SU-DHL-6 (cell line): Measurements from ENCODE around the gene HSPA12A.

Experiments used
- H2AFZ ChIP-seq: fragments of 200-600 bp; sonication (generic); 2 replicates; pipeline ENCODE4 v1.6.1; 2014; ENCODE audit warnings: low read depth, mild to moderate bottlenecking, moderate library complexity, mixed read lengths, antibody characterized with exemption, low read length; ENCODE audit not compliant: severe bottlenecking
- H3F3A ChIP-seq: fragments of 200-600 bp; shearing (Covaris generic); 2 replicates; pipeline ENCODE4 v1.6.0; 2016; ENCODE audit warnings: antibody characterized with exemption, mild to moderate bottlenecking; ENCODE audit not compliant: insufficient read depth
- H3K27ac ChIP-seq: fragments of 200-600 bp; sonication (generic); 2 replicates; pipeline ENCODE4 v1.5.1; 2016; ENCODE audit warnings: low read depth, mild to moderate bottlenecking, low read length, moderate library complexity, mixed read lengths
- H3K27me3 ChIP-seq: fragments of 200-600 bp; sonication (generic), shearing (Covaris generic); 2 replicates; pipeline ENCODE4 v1.6.0; 2014; ENCODE audit warnings: mild to moderate bottlenecking, low read length
- H3K36me3 ChIP-seq: fragments of 200-600 bp; sonication (generic); 2 replicates; pipeline ENCODE4 v1.6.1; 2014; ENCODE audit warnings: mild to moderate bottlenecking, low read length, mixed read lengths
- H3K4me2 ChIP-seq: fragments of 300-600, 200-600 bp; shearing (Covaris generic), sonication (generic); 2 replicates; pipeline ENCODE4 v1.6.0; 2014; ENCODE audit warnings: low read length, low read depth, mild to moderate bottlenecking; ENCODE audit not compliant: poor library complexity, severe bottlenecking
- H3K4me3 ChIP-seq: fragments of 200-600 bp; sonication (generic); 2 replicates; pipeline ENCODE4 v1.5.1; 2014; ENCODE audit warnings: antibody characterized with exemption, low read length, mild to moderate bottlenecking, mixed read lengths; ENCODE audit not compliant: insufficient read depth, poor library complexity, severe bottlenecking
- H3K79me2 ChIP-seq: fragments of 200-600 bp; sonication (generic); 2 replicates; pipeline ENCODE4 v1.6.1; 2014; ENCODE audit warnings: mild to moderate bottlenecking, low read length, moderate library complexity; ENCODE audit not compliant: insufficient read depth
- H3K9ac ChIP-seq: fragments of 200-600 bp; sonication (generic); 2 replicates; pipeline ENCODE4 v1.7.0; 2014; ENCODE audit warnings: mild to moderate bottlenecking, low read length
- H3K9me2 ChIP-seq: fragments of 200-600 bp; sonication (generic); replicated peaks from 2 replicates; pipeline ENCODE4 v1.6.1; 2014; ENCODE audit warnings: low read length; ENCODE audit not compliant: insufficient read depth
- H3K9me3 ChIP-seq: fragments of 200-600 bp; sonication (generic); 2 replicates; pipeline ENCODE4 v1.6.1; 2014; ENCODE audit warnings: low read length, mixed read lengths; ENCODE audit not compliant: insufficient read depth
- H4K20me1 ChIP-seq: fragments of 200-600 bp; sonication (generic); 2 replicates; pipeline ENCODE4 v1.6.1; 2014; ENCODE audit warnings: low read depth, mild to moderate bottlenecking, antibody characterized with exemption, low read length, moderate library complexity, mixed read lengths
- EZH2phosphoT487 ChIP-seq: fragments of 200-600 bp; sonication (generic), shearing (Covaris generic); conservative IDR thresholded peaks from 2 replicates; pipeline ENCODE4 v1.6.1; 2018; ENCODE audit warnings: mild to moderate bottlenecking, antibody characterized with exemption, low read length, moderate library complexity, mixed read lengths
- TF ChIP-seq, protein P1 (sequence below): fragments of 200-600 bp; sonication (generic); IDR thresholded peaks from one replicate; pipeline ENCODE4 v1.5.1; 2017; ENCODE audit warnings: antibody characterized with exemption, mild to moderate bottlenecking, low read length, moderate library complexity; ENCODE audit not compliant: insufficient read depth, poor library complexity, severe bottlenecking

HSPA12A gene

DNA sequence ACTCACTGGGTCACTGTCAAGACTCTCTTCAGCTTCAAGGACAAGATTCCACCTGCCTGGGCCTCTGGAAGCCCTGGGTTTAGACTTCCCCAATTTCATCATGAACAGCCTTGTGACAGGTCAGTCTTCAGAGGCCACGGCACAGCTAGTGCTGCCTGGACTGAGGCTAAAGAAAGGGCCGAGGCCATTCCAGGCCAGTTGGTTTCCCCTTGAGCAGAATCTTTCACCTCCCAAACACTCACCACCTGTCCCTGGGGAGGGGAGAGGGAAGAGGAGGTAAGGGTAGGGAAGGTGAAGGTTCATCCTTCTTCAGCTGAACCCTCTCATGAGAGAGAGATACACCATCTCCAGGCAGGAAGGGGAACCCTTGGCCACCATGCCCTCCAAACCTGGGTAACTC, 24.3 kb downstream of the HSPA12A start:
- no peak overlapping the region for H2AFZ ChIP-seq
- no peak overlapping the region for H3K4me3 ChIP-seq
- H3K9me2 ChIP-seq = no peaks in the 10 kb centered on the region
- H3K27me3 ChIP-seq = no peaks in the 10 kb centered on the region
- no peak overlapping the region for H3K4me2 ChIP-seq
- no peaks in the 10 kb centered on the region for H3K36me3 ChIP-seq
- H4K20me1 ChIP-seq = no peaks in the 10 kb centered on the region
- no peaks in the 10 kb centered on the region for H3K9me3 ChIP-seq
- no peaks in the 10 kb centered on the region for H3F3A ChIP-seq
- H3K79me2 ChIP-seq = no peaks in the 10 kb centered on the region
- TF ChIP-seq, protein P1, sequence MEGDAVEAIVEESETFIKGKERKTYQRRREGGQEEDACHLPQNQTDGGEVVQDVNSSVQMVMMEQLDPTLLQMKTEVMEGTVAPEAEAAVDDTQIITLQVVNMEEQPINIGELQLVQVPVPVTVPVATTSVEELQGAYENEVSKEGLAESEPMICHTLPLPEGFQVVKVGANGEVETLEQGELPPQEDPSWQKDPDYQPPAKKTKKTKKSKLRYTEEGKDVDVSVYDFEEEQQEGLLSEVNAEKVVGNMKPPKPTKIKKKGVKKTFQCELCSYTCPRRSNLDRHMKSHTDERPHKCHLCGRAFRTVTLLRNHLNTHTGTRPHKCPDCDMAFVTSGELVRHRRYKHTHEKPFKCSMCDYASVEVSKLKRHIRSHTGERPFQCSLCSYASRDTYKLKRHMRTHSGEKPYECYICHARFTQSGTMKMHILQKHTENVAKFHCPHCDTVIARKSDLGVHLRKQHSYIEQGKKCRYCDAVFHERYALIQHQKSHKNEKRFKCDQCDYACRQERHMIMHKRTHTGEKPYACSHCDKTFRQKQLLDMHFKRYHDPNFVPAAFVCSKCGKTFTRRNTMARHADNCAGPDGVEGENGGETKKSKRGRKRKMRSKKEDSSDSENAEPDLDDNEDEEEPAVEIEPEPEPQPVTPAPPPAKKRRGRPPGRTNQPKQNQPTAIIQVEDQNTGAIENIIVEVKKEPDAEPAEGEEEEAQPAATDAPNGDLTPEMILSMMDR = no peak
- TF ChIP-seq EZH2phosphoT487 = no peak
- no peak overlapping the region for H3K9ac ChIP-seq
- H3K27ac ChIP-seq = no peak overlapping the region

DNA sequence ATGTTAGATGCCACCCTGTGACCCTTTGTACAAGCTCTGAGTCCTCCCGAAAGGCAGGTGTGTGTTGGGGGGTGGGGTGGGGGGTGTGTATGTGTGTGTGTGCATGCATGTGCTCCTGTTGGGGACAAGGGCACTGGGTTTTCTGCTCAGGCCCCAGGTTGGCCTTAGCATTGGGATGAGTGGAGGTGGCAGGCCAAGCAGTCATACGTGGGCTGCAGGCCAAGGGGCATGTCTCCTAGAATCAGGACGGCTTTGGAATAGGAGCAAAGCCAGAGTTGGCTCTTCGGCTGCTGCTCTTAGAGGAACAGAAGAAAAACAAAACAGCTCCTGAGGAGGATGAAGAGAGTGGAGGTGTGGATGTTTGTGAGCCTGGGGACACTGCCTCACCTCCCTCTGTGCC, 26.0 kb downstream of the HSPA12A start:
- Histone ChIP-seq H3K9ac (no peak overlapping the region), H2AFZ (no peak overlapping the region), H3K9me2 (no peaks in the 10 kb centered on the region), H4K20me1 (no peaks in the 10 kb centered on the region), H3K9me3 (no peaks in the 10 kb centered on the region), H3F3A (no peaks in the 10 kb centered on the region), H3K36me3 (no peaks in the 10 kb centered on the region), H3K79me2 (no peaks in the 10 kb centered on the region), H3K4me2 (no peak overlapping the region), H3K27me3 (no peaks in the 10 kb centered on the region), H3K27ac (no peak overlapping the region), H3K4me3 (no peak overlapping the region)
- TF ChIP-seq EZH2phosphoT487 = no peak
- TF ChIP-seq, protein P1 = no peak

DNA sequence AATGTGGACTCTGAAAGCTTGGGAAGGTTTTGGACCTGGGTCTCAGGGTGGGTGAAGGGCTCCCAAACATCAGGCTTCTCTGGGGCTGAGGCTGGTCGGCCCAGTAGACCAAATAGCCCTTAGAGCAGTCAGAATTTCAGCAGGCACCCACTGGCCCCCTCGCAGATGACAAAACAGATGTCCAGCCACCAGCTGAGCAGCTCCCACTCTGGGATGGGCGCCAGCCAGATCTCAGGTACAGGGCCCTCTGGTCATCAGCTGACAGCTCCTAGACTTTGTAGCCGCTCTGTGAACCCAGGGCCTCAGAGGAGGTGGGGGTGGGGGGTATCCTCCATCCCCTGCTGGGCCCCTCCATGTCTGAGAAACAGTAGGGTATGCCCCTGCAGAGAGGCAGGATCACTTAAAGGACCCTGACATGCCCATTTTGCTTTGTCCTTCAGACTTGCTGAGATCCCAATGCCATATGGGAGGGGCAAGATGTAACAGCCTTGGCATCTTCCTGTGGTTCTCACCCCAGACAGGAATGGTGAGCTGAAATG, 26.5 kb downstream of the HSPA12A start:
- H2AFZ ChIP-seq = no peak overlapping the region
- no peak overlapping the region for H3K27ac ChIP-seq
- H3K27me3 ChIP-seq = no peaks in the 10 kb centered on the region
- no peaks in the 10 kb centered on the region for H3K9me2 ChIP-seq
- no peaks in the 10 kb centered on the region for H4K20me1 ChIP-seq
- no peak overlapping the region for H3K4me2 ChIP-seq
- H3K4me3 ChIP-seq = no peak overlapping the region
- no peaks in the 10 kb centered on the region for H3K79me2 ChIP-seq
- H3K36me3 ChIP-seq = no peaks in the 10 kb centered on the region
- no peaks in the 10 kb centered on the region for H3F3A ChIP-seq
- TF ChIP-seq EZH2phosphoT487 = no peak
- TF ChIP-seq, protein P1 = no peak
- no peak overlapping the region for H3K9ac ChIP-seq
- H3K9me3 ChIP-seq = no peaks in the 10 kb centered on the region
